Epithelial cell of esophagus (primary cell): Measurements from ENCODE around the gene TUBAL3.

Source experiments
- DNase-seq: peaks from one replicate; pipeline ENCODE4 v3.0.0; 2010; ENCODE audit warnings: low read depth
- H3K4me3 ChIP-seq: 2 replicates; pipeline ENCODE4 v1.5.1; 2011; ENCODE audit warnings: mild to moderate bottlenecking, low read length, control low read depth
- TF ChIP-seq, protein P1 (sequence below): IDR thresholded peaks from 2 replicates; pipeline ENCODE4 v1.5.1; 2011; ENCODE audit warnings: low read depth, mild to moderate bottlenecking, low read length, control low read depth, inconsistent platforms; ENCODE audit not compliant: insufficient read depth; ENCODE audit errors: missing control alignments

Gene TUBAL3

DNA sequence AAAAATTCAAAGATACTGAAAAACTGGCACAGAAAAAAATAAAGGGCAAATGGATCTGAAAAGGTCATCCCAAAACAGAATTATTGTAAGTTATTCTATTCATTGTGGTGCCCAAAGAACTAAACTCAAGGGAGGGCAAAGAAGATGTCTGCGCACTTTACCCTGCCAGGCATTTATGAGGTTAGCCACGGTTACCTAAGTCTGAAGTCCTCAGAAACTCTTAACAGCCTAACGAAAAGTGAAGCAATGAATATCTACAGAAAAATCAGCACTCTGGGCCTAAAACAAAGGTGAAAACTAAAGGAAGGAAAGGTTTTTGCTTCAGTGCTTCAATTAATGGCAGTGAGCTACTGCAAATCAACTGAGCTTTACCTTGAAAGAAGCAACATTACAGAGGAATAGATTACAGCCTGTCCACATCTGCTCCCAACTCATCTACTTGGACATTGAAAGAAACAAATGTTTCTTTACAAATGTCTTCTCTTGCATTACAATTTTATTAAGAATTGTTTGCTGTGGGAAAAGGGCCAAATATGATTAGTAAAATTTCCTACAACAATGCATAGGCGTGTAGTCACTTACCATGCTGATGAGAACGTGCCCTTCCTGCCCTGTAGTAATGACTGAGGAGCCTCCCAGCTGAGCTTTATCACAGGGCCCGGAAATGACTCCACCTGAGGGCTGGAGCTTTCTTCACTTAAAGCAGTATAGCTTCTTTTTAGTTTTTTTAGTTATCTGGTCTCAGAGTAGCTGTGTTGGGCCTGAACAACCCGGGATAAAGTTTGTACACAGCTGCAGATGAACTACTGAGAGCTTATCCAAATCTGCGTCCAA lies at the start of gene TUBAL3:
TSS of gene TUBAL3 (minus strand) at position 621 of the 834 bp plus-strand sequence. CDS start at position 585, 36 bp downstream.
- TF ChIP-seq, protein P1, sequence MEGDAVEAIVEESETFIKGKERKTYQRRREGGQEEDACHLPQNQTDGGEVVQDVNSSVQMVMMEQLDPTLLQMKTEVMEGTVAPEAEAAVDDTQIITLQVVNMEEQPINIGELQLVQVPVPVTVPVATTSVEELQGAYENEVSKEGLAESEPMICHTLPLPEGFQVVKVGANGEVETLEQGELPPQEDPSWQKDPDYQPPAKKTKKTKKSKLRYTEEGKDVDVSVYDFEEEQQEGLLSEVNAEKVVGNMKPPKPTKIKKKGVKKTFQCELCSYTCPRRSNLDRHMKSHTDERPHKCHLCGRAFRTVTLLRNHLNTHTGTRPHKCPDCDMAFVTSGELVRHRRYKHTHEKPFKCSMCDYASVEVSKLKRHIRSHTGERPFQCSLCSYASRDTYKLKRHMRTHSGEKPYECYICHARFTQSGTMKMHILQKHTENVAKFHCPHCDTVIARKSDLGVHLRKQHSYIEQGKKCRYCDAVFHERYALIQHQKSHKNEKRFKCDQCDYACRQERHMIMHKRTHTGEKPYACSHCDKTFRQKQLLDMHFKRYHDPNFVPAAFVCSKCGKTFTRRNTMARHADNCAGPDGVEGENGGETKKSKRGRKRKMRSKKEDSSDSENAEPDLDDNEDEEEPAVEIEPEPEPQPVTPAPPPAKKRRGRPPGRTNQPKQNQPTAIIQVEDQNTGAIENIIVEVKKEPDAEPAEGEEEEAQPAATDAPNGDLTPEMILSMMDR: no peak
- H3K4me3 ChIP-seq: no peak within 1 kb of the TSS
- DNase-seq: peak; percentile 79

DNA sequence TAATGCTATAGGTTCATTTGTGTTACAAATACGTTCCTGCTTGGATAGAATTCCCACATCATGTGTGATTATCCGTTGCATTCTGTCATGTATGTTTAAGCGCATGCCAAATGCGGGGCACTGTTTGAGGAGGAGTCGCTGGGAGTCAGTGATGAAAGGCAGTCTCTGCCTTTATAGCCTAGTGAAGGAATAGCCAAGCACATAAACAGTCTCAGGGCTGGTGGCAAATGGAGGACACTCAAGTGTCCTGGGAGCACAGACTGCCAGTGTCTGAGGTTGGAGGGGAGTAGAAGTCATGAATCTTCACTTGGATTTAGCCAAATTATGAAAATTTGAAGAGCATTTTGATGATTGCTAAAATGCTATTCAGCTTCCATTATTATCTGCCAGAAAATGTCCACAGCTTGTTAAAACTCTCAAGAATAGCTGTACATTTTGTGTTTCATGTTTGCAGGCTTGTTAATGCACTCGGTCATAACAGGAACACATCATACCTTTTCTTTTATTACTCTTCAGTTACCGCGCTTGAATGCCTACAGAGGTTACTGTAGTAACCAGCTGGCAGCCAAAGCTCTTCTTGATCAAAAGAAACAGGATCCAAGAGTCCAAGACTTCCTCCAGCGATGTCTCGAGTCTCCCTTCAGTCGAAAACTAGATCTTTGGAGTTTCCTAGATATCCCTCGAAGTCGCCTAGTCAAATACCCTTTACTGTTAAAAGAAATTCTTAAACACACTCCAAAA lies 49.3 kb upstream of the TUBAL3 start:
- TF ChIP-seq, protein P1: no peak
- DNase-seq: no peak
- H3K4me3 ChIP-seq: no peak overlapping the region

DNA sequence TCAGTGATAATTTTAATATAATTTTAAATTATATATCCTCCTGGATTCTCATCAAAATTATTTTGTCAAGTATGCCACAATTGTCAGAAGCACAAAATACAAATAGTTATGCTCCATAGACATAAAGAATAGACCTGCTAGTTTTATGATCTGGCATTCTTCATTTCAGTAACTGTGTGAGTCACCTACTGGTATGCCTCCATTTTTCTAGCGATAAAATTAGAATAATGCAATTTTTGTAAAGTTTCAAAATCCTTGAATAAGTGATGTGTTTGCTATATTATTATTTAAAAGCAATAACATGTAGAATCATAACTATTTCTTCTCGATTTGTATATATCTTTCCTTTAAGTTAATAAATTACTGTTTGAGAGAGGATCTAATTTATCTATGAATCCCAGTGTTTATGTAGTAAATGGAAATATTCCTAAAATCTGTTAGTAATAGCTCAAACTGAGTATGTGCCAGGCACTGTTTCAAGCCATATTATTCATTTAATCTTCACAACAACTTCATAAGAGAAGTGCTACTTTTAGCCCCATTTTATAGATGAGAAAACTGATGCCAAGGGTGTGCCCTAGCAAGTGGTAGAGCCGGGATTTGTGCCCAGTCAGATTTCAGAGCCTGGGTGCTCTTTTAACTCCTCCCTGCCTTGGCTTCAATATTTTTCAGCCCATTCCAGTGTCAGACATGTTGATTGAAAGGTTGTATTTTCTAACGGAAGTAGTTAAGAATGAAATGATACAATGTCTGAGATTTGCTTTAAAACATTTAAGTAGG lies 46.2 kb upstream of the TUBAL3 start:
- peak overlapping the region; percentile 4 for H3K4me3 ChIP-seq
- DNase-seq: no peak
- TF ChIP-seq, protein P1: no peak

DNA sequence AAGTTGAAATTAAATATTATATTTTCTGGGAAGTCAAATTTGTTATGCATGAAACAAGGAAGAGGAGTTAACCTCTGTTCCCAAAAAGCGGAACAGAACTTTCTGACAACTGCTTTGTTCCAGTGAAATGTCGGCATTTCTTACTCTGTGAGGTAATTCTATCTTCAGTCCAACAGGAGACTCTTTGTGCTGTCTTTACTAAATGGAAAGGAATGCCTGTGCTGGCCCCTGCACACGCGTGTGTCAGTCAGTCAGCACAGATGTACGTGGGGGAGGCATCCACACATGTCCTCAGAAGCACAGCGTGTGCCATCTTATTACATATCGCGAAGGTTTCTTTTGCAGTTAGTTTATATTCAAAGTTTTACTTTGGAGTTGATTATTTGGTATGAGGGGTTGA lies 45.2 kb upstream of the TUBAL3 start:
- TF ChIP-seq, protein P1: peak; percentile 36
- DNase-seq: peak; percentile 76

DNA sequence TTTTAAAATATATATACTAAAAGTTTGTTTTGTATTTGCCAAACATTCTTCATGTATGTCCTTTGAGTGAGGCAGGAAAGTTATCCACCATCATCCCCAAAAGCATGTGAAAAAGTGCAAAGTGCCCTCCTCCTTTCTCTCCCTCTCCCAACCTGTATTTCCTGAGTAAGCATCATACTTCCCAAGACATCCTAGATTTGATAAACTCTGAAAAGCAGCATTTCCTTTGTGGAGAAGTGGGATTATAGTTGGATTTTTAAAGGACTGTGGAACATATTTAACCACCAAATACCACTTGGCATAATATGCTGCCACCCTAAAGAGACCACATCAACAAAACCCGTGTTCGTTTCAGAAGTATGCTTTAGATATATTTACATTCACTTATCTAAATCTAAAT lies 44.6 kb upstream of the TUBAL3 start:
- TF ChIP-seq, protein P1: no peak
- H3K4me3 ChIP-seq: peak overlapping the region; percentile 86
- DNase-seq: no peak

More for the DNA sequence above, 45.2 kb upstream of the TUBAL3 start:
- peak overlapping the region; percentile 86 for H3K4me3 ChIP-seq

DNA sequence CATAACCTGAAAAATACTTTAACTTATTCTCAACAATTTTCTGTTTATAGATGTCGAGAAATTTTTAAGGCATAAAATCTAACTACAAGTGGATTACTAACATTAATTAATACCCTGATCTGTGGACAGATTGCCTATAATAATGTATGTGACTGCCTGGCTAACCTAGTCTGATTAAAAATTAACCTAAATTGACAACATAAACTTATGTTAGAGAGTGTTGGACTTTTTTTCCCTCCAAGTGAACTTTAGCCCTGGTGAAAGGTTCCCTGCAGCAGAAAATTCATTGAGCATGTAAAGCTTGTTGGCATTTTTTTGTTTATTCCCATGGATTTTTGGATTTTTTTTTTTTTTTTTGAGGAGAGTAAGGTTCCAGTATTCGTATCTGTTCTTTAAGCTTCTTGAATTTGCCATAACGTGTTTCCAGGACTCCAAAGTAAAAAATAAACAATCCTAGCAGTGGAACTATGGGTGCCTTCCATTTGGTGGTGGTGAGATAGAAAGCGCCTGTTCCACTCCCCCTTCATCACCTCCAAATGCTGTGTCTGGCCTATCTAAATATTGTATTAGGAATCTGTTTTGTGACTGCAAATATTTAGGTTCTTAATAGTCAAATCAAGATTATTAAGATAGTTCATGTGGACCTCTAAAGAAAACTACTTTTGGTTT lies 43.8 kb upstream of the TUBAL3 start:
- H3K4me3 ChIP-seq: peak overlapping the region; percentile 86
- TF ChIP-seq, protein P1: no peak
- no peak for DNase-seq
